Measurements from ENCODE around the gene ITGA3.

Gene ITGA3

GRCh38 chr17:50057521-50057991, 1.6 kb downstream of the ITGA3 start:
- Histone ChIP-seq H3K36me3 (ENCODE audit: insufficient read depth) (no peaks in the 10 kb centered on the region), H4K20me1 (ENCODE audit: insufficient read depth) (no peaks in the 10 kb centered on the region), H3K4me3 (IDR thresholded peaks at IDR 0.05; ENCODE audit: insufficient read depth, low read depth, low read length) (no peak overlapping the region), H3K9ac (no peak overlapping the region), H3K79me2 (ENCODE audit: insufficient read depth, low read depth) (no peaks in the 10 kb centered on the region), H3K27ac (no peak overlapping the region), H3K27me3 (ENCODE audit: insufficient read depth, low read depth) (peaks cover 8% of the 10 kb centered on the region; the same call in 1 of the 2 replicates), H3K4me2 (no peak overlapping the region), H2AFZ (ENCODE audit: low read depth) (no peak overlapping the region), H3K4me1 (ENCODE audit: low read depth, poor library complexity, severe bottlenecking) (peaks cover 16% of the 10 kb centered on the region)
- TF ChIP-seq, protein P1, sequence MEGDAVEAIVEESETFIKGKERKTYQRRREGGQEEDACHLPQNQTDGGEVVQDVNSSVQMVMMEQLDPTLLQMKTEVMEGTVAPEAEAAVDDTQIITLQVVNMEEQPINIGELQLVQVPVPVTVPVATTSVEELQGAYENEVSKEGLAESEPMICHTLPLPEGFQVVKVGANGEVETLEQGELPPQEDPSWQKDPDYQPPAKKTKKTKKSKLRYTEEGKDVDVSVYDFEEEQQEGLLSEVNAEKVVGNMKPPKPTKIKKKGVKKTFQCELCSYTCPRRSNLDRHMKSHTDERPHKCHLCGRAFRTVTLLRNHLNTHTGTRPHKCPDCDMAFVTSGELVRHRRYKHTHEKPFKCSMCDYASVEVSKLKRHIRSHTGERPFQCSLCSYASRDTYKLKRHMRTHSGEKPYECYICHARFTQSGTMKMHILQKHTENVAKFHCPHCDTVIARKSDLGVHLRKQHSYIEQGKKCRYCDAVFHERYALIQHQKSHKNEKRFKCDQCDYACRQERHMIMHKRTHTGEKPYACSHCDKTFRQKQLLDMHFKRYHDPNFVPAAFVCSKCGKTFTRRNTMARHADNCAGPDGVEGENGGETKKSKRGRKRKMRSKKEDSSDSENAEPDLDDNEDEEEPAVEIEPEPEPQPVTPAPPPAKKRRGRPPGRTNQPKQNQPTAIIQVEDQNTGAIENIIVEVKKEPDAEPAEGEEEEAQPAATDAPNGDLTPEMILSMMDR (conservative IDR thresholded peaks at IDR 0.05; ENCODE audit: low read depth, low read length): no peak

- Histone ChIP-seq H3K79me2 (ENCODE audit: insufficient read depth, low read depth) (no peaks in the 10 kb centered on the region), H2AFZ (ENCODE audit: low read depth) (no peak overlapping the region), H3K27ac (no peak overlapping the region), H3K36me3 (ENCODE audit: insufficient read depth) (no peaks in the 10 kb centered on the region), H3K27me3 (ENCODE audit: insufficient read depth, low read depth) (peaks cover 8% of the 10 kb centered on the region; the same call in 1 of the 2 replicates), H3K9ac (no peak overlapping the region), H3K4me2 (no peak overlapping the region), H4K20me1 (ENCODE audit: insufficient read depth) (no peaks in the 10 kb centered on the region), H3K4me1 (ENCODE audit: low read depth, poor library complexity, severe bottlenecking) (peaks cover 16% of the 10 kb centered on the region), H3K4me3 (IDR thresholded peaks at IDR 0.05; ENCODE audit: insufficient read depth, low read depth, low read length) (no peak overlapping the region)
- TF ChIP-seq, protein P1 (conservative IDR thresholded peaks at IDR 0.05; ENCODE audit: low read depth, low read length): no peak
Measured at GRCh38 chr17:50058296-50058953, 2.5 kb downstream of the ITGA3 start.

DNA sequence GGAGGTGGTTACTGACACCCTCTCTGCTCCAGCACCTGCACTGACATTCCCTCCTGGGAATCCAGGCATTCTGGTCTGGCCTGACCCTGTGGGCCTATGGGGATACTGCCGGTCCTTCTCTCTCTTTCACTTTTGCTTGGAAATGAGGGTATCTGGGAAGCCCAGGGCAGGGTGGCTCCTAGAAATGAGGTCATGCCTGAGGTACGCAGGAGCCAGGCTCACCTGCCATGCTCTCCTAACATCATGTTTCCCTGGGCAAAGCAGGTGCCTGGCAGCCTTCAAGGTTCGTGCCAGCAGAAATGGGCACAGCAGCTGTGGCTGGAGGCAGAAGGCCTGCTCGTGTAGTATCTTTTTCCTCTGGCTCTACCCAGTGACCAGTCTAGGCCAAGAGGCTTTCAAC, 3.3 kb downstream of the ITGA3 start:
- no peaks in the 10 kb centered on the region for H3K36me3 ChIP-seq (ENCODE audit: insufficient read depth)
- H3K4me1 ChIP-seq (ENCODE audit: low read depth, poor library complexity, severe bottlenecking): peaks cover 16% of the 10 kb centered on the region
- no peak overlapping the region for H3K27ac ChIP-seq
- H3K4me2 ChIP-seq: no peak overlapping the region
- TF ChIP-seq, protein P1 (conservative IDR thresholded peaks at IDR 0.05; ENCODE audit: low read depth, low read length): no peak
- H3K27me3 ChIP-seq (ENCODE audit: insufficient read depth, low read depth): peaks cover 5% of the 10 kb centered on the region; the same call in 1 of the 2 replicates
- H3K9ac ChIP-seq: no peak overlapping the region
- no peak overlapping the region for H2AFZ ChIP-seq (ENCODE audit: low read depth)
- no peaks in the 10 kb centered on the region for H4K20me1 ChIP-seq (ENCODE audit: insufficient read depth)
- H3K4me3 ChIP-seq (IDR thresholded peaks at IDR 0.05; ENCODE audit: insufficient read depth, low read depth, low read length): no peak overlapping the region
- H3K79me2 ChIP-seq (ENCODE audit: insufficient read depth, low read depth): no peaks in the 10 kb centered on the region

- Histone ChIP-seq H3K27me3 (ENCODE audit: insufficient read depth, low read depth) (peaks cover 5% of the 10 kb centered on the region; the same call in 1 of the 2 replicates), H3K9ac (no peak overlapping the region), H4K20me1 (ENCODE audit: insufficient read depth) (no peaks in the 10 kb centered on the region), H3K4me1 (ENCODE audit: low read depth, poor library complexity, severe bottlenecking) (peaks cover 11% of the 10 kb centered on the region), H2AFZ (ENCODE audit: low read depth) (no peak overlapping the region), H3K4me2 (no peak overlapping the region), H3K27ac (no peak overlapping the region), H3K79me2 (ENCODE audit: insufficient read depth, low read depth) (no peaks in the 10 kb centered on the region), H3K36me3 (ENCODE audit: insufficient read depth) (no peaks in the 10 kb centered on the region), H3K4me3 (IDR thresholded peaks at IDR 0.05; ENCODE audit: insufficient read depth, low read depth, low read length) (no peak overlapping the region)
- TF ChIP-seq, protein P1 (conservative IDR thresholded peaks at IDR 0.05; ENCODE audit: low read depth, low read length): no peak
Measured at GRCh38 chr17:50059759-50060273, 3.9 kb downstream of the ITGA3 start.
